Psoas muscle (tissue), 8 donors: Measurements from ENCODE around the gene RPLP2. TPM values are rescaled to one million over a fixed set of nuclear protein-coding genes. Genes with fewer than 3 reads are reported as not detected.

Experiments used
- ATAC-seq, 4 donors: fragments of 200-7000 bp; cut with Tn5 transposase; one replicate each; pipeline ENCODE4 v1.9.1; 2020; ENCODE audit warnings: moderate library complexity in 3 of 4, mild to moderate bottlenecking in 2 of 4
- DNase-seq, 2 donors: peaks; one replicate each; pipeline ENCODE4 v3.0.0-alpha.2; 2020
- H3K27ac ChIP-seq: fragments of 200-600 bp; one replicate; pipeline ENCODE4 v1.8.0; 2022
- H3K27me3 ChIP-seq, 3 donors: fragments of 200-600 bp in 1 of 3; one replicate each; pipeline versions ENCODE4 v1.6.1 to v1.8.0; 2013 to 2022; ENCODE audit warnings: low read length in 2 of 3, mild to moderate bottlenecking in 2 of 3, moderate library complexity in 1 of 3; ENCODE audit not compliant: insufficient read depth in 3 of 3
- H3K36me3 ChIP-seq, 2 donors: fragments of 200-600 bp in 1 of 2; one replicate each; pipeline versions ENCODE4 v1.6.1 to v1.8.0; 2013 to 2022; ENCODE audit warnings: low read depth in 1 of 2, mild to moderate bottlenecking in 1 of 2, moderate library complexity in 1 of 2; ENCODE audit not compliant: insufficient read depth in 1 of 2
- H3K4me1 ChIP-seq: fragments of 200-600 bp; one replicate; pipeline ENCODE4 v1.8.0; 2022
- H3K4me3 ChIP-seq: fragments of 200-600 bp; one replicate; pipeline ENCODE4 v1.8.0; 2022; ENCODE audit warnings: mild to moderate bottlenecking
- H3K9me3 ChIP-seq: fragments of 200-600 bp; one replicate; pipeline ENCODE4 v1.8.0; 2022
- CTCF ChIP-seq: fragments of 200-600 bp; IDR thresholded peaks from one replicate; pipeline ENCODE4 v1.8.0; 2022; ENCODE audit warnings: antibody characterized with exemption
- WGBS, 3 donors: extraction: QIAGEN DNeasy Blood & Tissue Kit; methylation state at CpG; one replicate each; pipeline versions ENCODE4 v1.1.6 to v1.1.7; 2013; 5-methylcytosine and 5-hydroxymethylcytosine counted together
- intact Hi-C, 2 donors: fragments of 100-400 bp; cut with DNase I; formaldehyde crosslinking; loops; one replicate each; pipeline versions ENCODE4 v1.11.0 to v1.14.2; 2022
- polyA plus RNA-seq, 3 donors: library from polyadenylated mRNA; stranded (reverse); fragments of 200-250 nt; gene quantifications; one replicate each; pipeline ENCODE4 v1.2.3, GENCODE V29; 2013
- total RNA-seq, 4 donors: library from RNA; stranded (reverse); fragmentation: NEBNext Ultra II Directional in 2 of 4; extraction: Animal tissue kit (Norgen Biotek cat#: 25700) in 2 of 4; gene quantifications; one replicate each; pipeline versions ENCODE4 v1.2.1 to v1.2.4, GENCODE V29; 2021 to 2023
- donor health status: healthy with polysubstance abuse.
- donor health status: DM: no; HTN: no; CAD: no; lungs with moderate emphysema.
- donor health status: Bipolar disorder and iron deficiency.
- donor health status: healthy.
- donor health status: DM: yes; HTN: yes; CAD: no.
- donor health status: DM: no; HTN: no; CAD: no.
- donor health status: DM: no; HTN: no; CAD: no.
- donor health status: DM: yes; HTN: yes; CAD: no.

Gene RPLP2
- total and polyA plus RNA-seq, 7 donors, result 779 to 1,781 (median 1,246) TPM

- Histone ChIP-seq H3K4me1 (peaks cover 10% of the 10 kb centered on the region), H3K36me3 (no peaks in the 10 kb centered on the region), H3K9me3 (no peaks in the 10 kb centered on the region), H3K27ac (no peak overlapping the region), H3K4me3 (no peak overlapping the region), H3K27me3 (peaks cover 0 to 11% (median 0%) of the 10 kb centered on the region in 3 donors)
- no peak for TF ChIP-seq CTCF
- no peak for DNase-seq
- 84 to 86% (median 85%) methylated on average over 14 to 15 of the region's 15 CpGs for WGBS, 3 donors
- ATAC-seq, result no peak
- intact Hi-C loops, result no loop called here
Measured at GRCh38 chr11:852762-853161, 43.0 kb downstream of the RPLP2 start.

- Histone ChIP-seq H3K27me3 (peaks cover 0 to under 1% (median 0%) of the 10 kb centered on the region in 3 donors), H3K4me3 (no peak overlapping the region), H3K36me3 (no peaks in the 10 kb centered on the region), H3K4me1 (peaks cover 5% of the 10 kb centered on the region), H3K27ac (no peak overlapping the region), H3K9me3 (no peaks in the 10 kb centered on the region)
- TF ChIP-seq CTCF, result no peak
- DNase-seq, result no peak
- ATAC-seq, result no peak
- WGBS, 3 donors, result 93 to 96% (median 93%) methylated on average over 25 to 27 of the region's 27 CpGs
- intact Hi-C loops, result no loop called here
Measured at GRCh38 chr11:853682-854448, 44.1 kb downstream of the RPLP2 start.

GRCh38 chr11:854601-855329 is 45.0 kb downstream of the RPLP2 start:
- no peak for DNase-seq
- WGBS, 3 donors, result 79 to 84% (median 79%) methylated on average over 19 to 20 of the region's 20 CpGs
- no peak for ATAC-seq
- intact Hi-C loops, result no loop called here
- Histone ChIP-seq H3K9me3 (no peaks in the 10 kb centered on the region), H3K4me3 (no peak overlapping the region), H3K4me1 (peaks cover 3% of the 10 kb centered on the region), H3K27ac (no peak overlapping the region), H3K36me3 (no peaks in the 10 kb centered on the region), H3K27me3 (no peaks in the 10 kb centered on the region)
- no peak for TF ChIP-seq CTCF

- no peaks in the 10 kb centered on the region for H3K27me3 ChIP-seq
- ATAC-seq (no peak), DNase-seq (no peak)
- H3K4me3 ChIP-seq, result no peak overlapping the region
- no peaks in the 10 kb centered on the region for H3K36me3 ChIP-seq
- 84 to 89% (median 88%) methylated on average over 6 to 7 of the region's 7 CpGs for WGBS, 3 donors
- peaks cover 4% of the 10 kb centered on the region for H3K4me1 ChIP-seq
- no peaks in the 10 kb centered on the region for H3K9me3 ChIP-seq
- H3K27ac ChIP-seq, result no peak overlapping the region
- intact Hi-C loops, result no loop called here
- no peak for TF ChIP-seq CTCF
Measured at GRCh38 chr11:855330-855674, 45.5 kb downstream of the RPLP2 start.
